WTC11 (cell line): ENCODE results near the gene CERS3. TPM values are rescaled to one million over a fixed set of nuclear protein-coding genes. Genes with fewer than 3 reads are reported as not detected.

Experiments used
- ATAC-seq: fragments of 200-7000 bp; cut with Tn5 transposase; 2 replicates; pipeline ENCODE4 v1.10.0; 2021; ENCODE audit warnings: mild to moderate bottlenecking, moderate library complexity
- CTCF ChIA-PET: fragments of 300-600 bp; sonication (Branson Sonifier 250); formaldehyde crosslinking; loops from one replicate; lab custom pipeline; 2021; ENCODE audit warnings: antibody characterized with exemption; lab: Charles Lee
- POLR2A ChIA-PET: fragments of 350-600 bp; sonication (Branson Sonifier 250); formaldehyde crosslinking; loops from one replicate; lab custom pipeline; 2021; ENCODE audit warnings: antibody characterized with exemption; lab: Charles Lee
- DNase-seq: peaks from one replicate; pipeline ENCODE4 v3.0.0; 2021; ENCODE audit warnings: low spot score
- H3K27ac Mint-ChIP-seq: 2 replicates; pipeline ENCODE4 v1.8.0; 2021; ENCODE audit warnings: mixed read lengths
- H3K27me3 Mint-ChIP-seq: 2 replicates; pipeline ENCODE4 v1.8.0; 2021; ENCODE audit warnings: low read depth, mild to moderate bottlenecking, moderate library complexity, mixed read lengths
- H3K36me3 Mint-ChIP-seq: 2 replicates; pipeline ENCODE4 v1.8.0; 2021; ENCODE audit warnings: mixed read lengths
- H3K4me1 Mint-ChIP-seq: 2 replicates; pipeline ENCODE4 v1.8.0; 2022; ENCODE audit warnings: mixed read lengths
- H3K4me3 Mint-ChIP-seq: 2 replicates; pipeline ENCODE4 v1.8.0; 2021; ENCODE audit warnings: mild to moderate bottlenecking, moderate library complexity, mixed read lengths
- H3K9me3 Mint-ChIP-seq: 2 replicates; pipeline ENCODE4 v1.8.0; 2021; ENCODE audit warnings: mixed read lengths
- ARID4B ChIP-seq: sonication (generic); formaldehyde crosslinking; IDR thresholded peaks from 2 replicates; pipeline ENCODE4 v1.8.0; 2023; ENCODE audit warnings: missing genetic modification reagents, mild to moderate bottlenecking, borderline replicate concordance
- CTCF ChIP-seq: fragments of 200-600 bp; IDR thresholded peaks from 2 replicates; pipeline ENCODE4 v1.8.0; 2022; ENCODE audit warnings: antibody characterized with exemption
- E2F4 ChIP-seq: sonication (generic); formaldehyde crosslinking; IDR thresholded peaks from 2 replicates; pipeline ENCODE4 v1.8.1; 2022; ENCODE audit warnings: low read depth, mild to moderate bottlenecking, moderate library complexity, missing genetic modification reagents, borderline replicate concordance
- EMX1 ChIP-seq: fragments of 250-450 bp; sonication (Bioruptor Pico); IDR thresholded peaks from 2 replicates; pipeline ENCODE4 v1.8.0; 2021; ENCODE audit warnings: mild to moderate bottlenecking
- ERG ChIP-seq: fragments of 250-450 bp; sonication (Bioruptor Pico); IDR thresholded peaks from 2 replicates; pipeline ENCODE4 v1.8.0; 2021; ENCODE audit warnings: mild to moderate bottlenecking
- ESRRA ChIP-seq: sonication (generic); formaldehyde crosslinking; IDR thresholded peaks from 2 replicates; pipeline ENCODE4 v1.8.1; 2022; ENCODE audit warnings: mild to moderate bottlenecking, missing genetic modification reagents, borderline replicate concordance
- ETV6 ChIP-seq: sonication (generic); formaldehyde crosslinking; IDR thresholded peaks from 2 replicates; pipeline ENCODE4 v1.8.1; 2022; ENCODE audit warnings: mild to moderate bottlenecking, missing genetic modification reagents
- JUN ChIP-seq: sonication (generic); formaldehyde crosslinking; IDR thresholded peaks from 2 replicates; pipeline ENCODE4 v1.8.0; 2023; ENCODE audit warnings: mild to moderate bottlenecking, missing genetic modification reagents
- MXD4 ChIP-seq: fragments of 250-450 bp; sonication (Bioruptor Pico); IDR thresholded peaks from 2 replicates; pipeline ENCODE4 v1.8.0; 2021; ENCODE audit warnings: mild to moderate bottlenecking, moderate library complexity, borderline replicate concordance
- NFYB ChIP-seq: sonication (generic); formaldehyde crosslinking; conservative IDR thresholded peaks from 2 replicates; pipeline ENCODE4 v1.8.0; 2022; ENCODE audit warnings: low read depth, missing genetic modification reagents
- NR3C1 ChIP-seq: sonication (generic); formaldehyde crosslinking; conservative IDR thresholded peaks from 2 replicates; pipeline ENCODE4 v1.8.1; 2023; ENCODE audit warnings: low read depth, mild to moderate bottlenecking, missing genetic modification reagents
- PREB ChIP-seq: sonication (generic); formaldehyde crosslinking; IDR thresholded peaks from 2 replicates; pipeline ENCODE4 v1.8.1; 2022; ENCODE audit warnings: mild to moderate bottlenecking, missing genetic modification reagents, moderate library complexity, borderline replicate concordance
- SMAD4 ChIP-seq: sonication (generic); formaldehyde crosslinking; IDR thresholded peaks from 2 replicates; pipeline ENCODE4 v1.8.0; 2022; ENCODE audit warnings: mild to moderate bottlenecking, missing genetic modification reagents
- TEAD1 ChIP-seq: sonication (generic); formaldehyde crosslinking; IDR thresholded peaks from 2 replicates; pipeline ENCODE4 v1.8.0; 2022; ENCODE audit warnings: mild to moderate bottlenecking, missing genetic modification reagents
- USF2 ChIP-seq: sonication (generic); formaldehyde crosslinking; IDR thresholded peaks from 2 replicates; pipeline ENCODE4 v1.8.1; 2023; ENCODE audit warnings: mild to moderate bottlenecking, missing genetic modification reagents, moderate library complexity
- ZBTB21 ChIP-seq: sonication (generic); formaldehyde crosslinking; IDR thresholded peaks from 2 replicates; pipeline ENCODE4 v1.8.1; 2023; ENCODE audit warnings: mild to moderate bottlenecking, missing genetic modification reagents, borderline replicate concordance
- ZNF219 ChIP-seq: sonication (generic); formaldehyde crosslinking; IDR thresholded peaks from 2 replicates; pipeline ENCODE4 v1.8.0; 2023; ENCODE audit warnings: missing genetic modification reagents, mild to moderate bottlenecking, borderline replicate concordance
- total RNA-seq: library from RNA; stranded (reverse); gene quantifications from 3 replicates; pipeline ENCODE4 v1.2.3, GENCODE V29; 2021

Gene CERS3
- total RNA-seq, 1 experiment from 2014 or later: 0.74 TPM

GRCh38 chr15:100566850-100567628 lies 38.3 kb upstream of the CERS3 start:
- no peak for TF ChIP-seq PREB (CRISPR knock-in tag)
- no peak for TF ChIP-seq NR3C1 (CRISPR knock-in tag)
- TF ChIP-seq ARID4B (CRISPR knock-in tag): no peak
- no peak for TF ChIP-seq ESRRA (CRISPR knock-in tag)
- TF ChIP-seq JUN: no peak
- TF ChIP-seq CTCF: no peak
- TF ChIP-seq USF2 (CRISPR knock-in tag): no peak
- H3K27ac Mint-ChIP-seq: no peak overlapping the region
- peaks cover 2% of the 10 kb centered on the region; the same call in 1 of the 2 replicates for H3K27me3 Mint-ChIP-seq
- DNase-seq (no peak), ATAC-seq (no peak)
- no peak overlapping the region for H3K4me3 Mint-ChIP-seq
- CTCF ChIA-PET: no interaction called here
- H3K36me3 Mint-ChIP-seq: peaks cover 6% of the 10 kb centered on the region; the same call in 1 of the 2 replicates
- H3K4me1 Mint-ChIP-seq: no peaks in the 10 kb centered on the region
- POLR2A ChIA-PET: no interaction called here
- H3K9me3 Mint-ChIP-seq: no peaks in the 10 kb centered on the region

GRCh38 chr15:100565591-100565990 lies 36.8 kb upstream of the CERS3 start:
- H3K9me3 Mint-ChIP-seq: no peaks in the 10 kb centered on the region
- no peak for ATAC-seq
- H3K36me3 Mint-ChIP-seq: peaks cover 3% of the 10 kb centered on the region; the same call in 1 of the 2 replicates
- CTCF ChIA-PET: no interaction called here
- TF ChIP-seq ZNF219 (CRISPR knock-in tag) (no peak), ERG (CRISPR knock-in tag) (no peak), TEAD1 (CRISPR knock-in tag) (no peak), NFYB (no peak), EMX1 (CRISPR knock-in tag) (no peak), ETV6 (CRISPR knock-in tag) (no peak), MXD4 (CRISPR knock-in tag) (no peak), E2F4 (CRISPR knock-in tag) (no peak), ZBTB21 (no peak), SMAD4 (CRISPR knock-in tag) (no peak)
- H3K27ac Mint-ChIP-seq: no peak overlapping the region
- H3K4me1 Mint-ChIP-seq: no peaks in the 10 kb centered on the region
- peaks cover 2% of the 10 kb centered on the region; the same call in 1 of the 2 replicates for H3K27me3 Mint-ChIP-seq
- POLR2A ChIA-PET: no interaction called here
- no peak overlapping the region for H3K4me3 Mint-ChIP-seq
- DNase-seq: no peak
